B cell (primary cell): ENCODE data around the gene RING1. TPM values are rescaled to one million over a fixed set of nuclear protein-coding genes. Genes with fewer than 3 reads are reported as not detected.
A peak's percentile ranks its signal among the peaks of the same experiment; 100 is the strongest.

ENCODE experiments used
- ATAC-seq: fragments of 200-7000 bp; cut with Tn5 transposase; one replicate; pipeline ENCODE4 v1.10.0; 2021; ENCODE audit warnings: low read depth, mild to moderate bottlenecking, moderate number of reproducible peaks, moderate library complexity
- CTCF ChIA-PET: fragments of 350-600 bp; sonication (Branson Sonifier 250); formaldehyde crosslinking; loops from one replicate; lab custom pipeline; 2021; ENCODE audit warnings: antibody characterized with exemption, inconsistent platforms; lab: Charles Lee
- POLR2A ChIA-PET: fragments of 350-600 bp; sonication (Branson Sonifier 250); formaldehyde crosslinking; loops from one replicate; lab custom pipeline; 2021; ENCODE audit warnings: antibody characterized with exemption; lab: Charles Lee
- DNase-seq: peaks from one replicate; pipeline ENCODE4 v3.0.0; 2013
- H2AFZ ChIP-seq: 2 replicates; pipeline ENCODE4 v1.6.1; 2012; ENCODE audit warnings: mild to moderate bottlenecking, low read depth, low read length; ENCODE audit not compliant: insufficient read depth, poor library complexity, severe bottlenecking
- H3K27ac ChIP-seq, 2 donors: 1 replicate in 1 of 2; 2 replicates in 1 of 2; pipeline ENCODE4 v1.5.1; 2012 to 2013; ENCODE audit warnings: low read length in 2 of 2, mild to moderate bottlenecking in 2 of 2, moderate library complexity in 1 of 2
- H3K27me3 ChIP-seq, 4 experiments: fragments of 200-600 bp in 1 of 4; sonication (generic) in 1 of 4; replicated peaks in 1 of 4; 1 replicate in 2 of 4; 2 replicates in 2 of 4; pipeline versions ENCODE4 v1.6.1 to v1.7.0; 2013 to 2016; ENCODE audit warnings: low read length in 3 of 4, mild to moderate bottlenecking in 2 of 4, mixed read lengths in 1 of 4, moderate library complexity in 1 of 4; ENCODE audit not compliant: insufficient read depth in 4 of 4, control insufficient read depth in 3 of 4; ENCODE audit errors: control extremely low read depth in 1 of 4
- H3K36me3 ChIP-seq, 2 experiments: replicated peaks in 1 of 2; 1 replicate in 1 of 2; 2 replicates in 1 of 2; pipeline versions ENCODE4 v1.6.1 to v1.7.1; 2013; ENCODE audit warnings: low read length in 1 of 2; ENCODE audit not compliant: insufficient read depth in 2 of 2, control insufficient read depth in 1 of 2; ENCODE audit errors: control extremely low read depth in 1 of 2, extremely low read depth in 1 of 2
- H3K4me1 ChIP-seq, 2 donors: fragments of 200-600 bp in 1 of 2; sonication (generic) in 1 of 2; 1 replicate in 1 of 2; 2 replicates in 1 of 2; pipeline versions ENCODE4 v1.5.1 to v1.6.1; 2013 to 2017; ENCODE audit warnings: low read length in 2 of 2; ENCODE audit not compliant: control insufficient read depth in 2 of 2, insufficient read depth in 2 of 2
- H3K4me2 ChIP-seq: replicated peaks from 2 replicates; pipeline ENCODE3; 2012; ENCODE audit warnings: mild to moderate bottlenecking, low read depth, low read length; ENCODE audit not compliant: poor library complexity, severe bottlenecking
- H3K4me3 ChIP-seq, 5 experiments: fragments of 200-600 bp in 1 of 5; sonication (generic) in 1 of 5; 1 replicate in 3 of 5; 2 replicates in 2 of 5; pipeline versions ENCODE4 v1.5.1 to v1.7.0; 2011 to 2016; ENCODE audit warnings: low read length in 4 of 5, mild to moderate bottlenecking in 4 of 5, low read depth in 2 of 5, control low read depth in 1 of 5, moderate library complexity in 1 of 5; ENCODE audit not compliant: insufficient read depth in 1 of 5; ENCODE audit errors: control extremely low read depth in 1 of 5, extremely low read depth in 1 of 5
- H3K79me2 ChIP-seq: fragments of 200-600 bp; sonication (generic); one replicate; pipeline ENCODE4 v1.6.0; 2016; ENCODE audit warnings: low read length; ENCODE audit not compliant: control insufficient read depth, insufficient read depth
- H3K9ac ChIP-seq: fragments of 200-600 bp; sonication (generic); 2 replicates; pipeline ENCODE4 v1.6.1; 2017; ENCODE audit warnings: mild to moderate bottlenecking, low read length, moderate library complexity
- H3K9me3 ChIP-seq, 3 donors: one replicate each; pipeline versions ENCODE4 v1.6.1 to v1.7.1; 2013; ENCODE audit warnings: low read length in 2 of 3; ENCODE audit not compliant: control insufficient read depth in 2 of 3, insufficient read depth in 1 of 3; ENCODE audit errors: control extremely low read depth in 1 of 3
- H4K20me1 ChIP-seq: 2 replicates; pipeline ENCODE4 v1.6.0; 2012; ENCODE audit warnings: mild to moderate bottlenecking, low read length; ENCODE audit not compliant: insufficient read depth, control insufficient read depth, poor library complexity, severe bottlenecking
- H3K27ac Mint-ChIP-seq: one replicate; pipeline ENCODE4 v1.8.0; 2021; ENCODE audit warnings: mixed read lengths
- H3K27me3 Mint-ChIP-seq: one replicate; pipeline ENCODE4 v1.8.0; 2021; ENCODE audit warnings: mixed read lengths
- H3K4me1 Mint-ChIP-seq: one replicate; pipeline ENCODE4 v1.8.0; 2021; ENCODE audit warnings: mixed read lengths
- H3K4me3 Mint-ChIP-seq: one replicate; pipeline ENCODE4 v1.8.0; 2021; ENCODE audit warnings: mixed read lengths
- H3K9me3 Mint-ChIP-seq: one replicate; pipeline ENCODE4 v1.8.0; 2022; ENCODE audit warnings: mixed read lengths; ENCODE audit not compliant: insufficient read depth
- EZH2 ChIP-seq: IDR thresholded peaks from 2 replicates; pipeline ENCODE4 v1.6.1; 2012; ENCODE audit warnings: borderline replicate concordance, low read depth, mild to moderate bottlenecking, moderate library complexity, low read length; ENCODE audit not compliant: insufficient read depth, poor library complexity, severe bottlenecking
- WGBS: methylation state at CpG from one replicate; pipeline ENCODE4 v1.1.5; 2013; ENCODE audit warnings: missing lambda C conversion rate; ENCODE audit not compliant: insufficient coverage; 5-methylcytosine and 5-hydroxymethylcytosine counted together
- intact Hi-C: fragments of 100-400 bp; cut with micrococcal nuclease; formaldehyde crosslinking; loops from one replicate; pipeline ENCODE4 v1.10.0; 2022
- polyA plus RNA-seq: library from polyadenylated mRNA; depleted of rRNA; stranded (reverse); fragments of >200 nt; gene quantifications from 2 replicates; pipeline ENCODE4 v1.2.3, GENCODE V29; 2012
- total RNA-seq, 2 donors: library from RNA; stranded (reverse); fragments of 120-200 nt in 1 of 2; gene quantifications; 1 replicate in 1 of 2; 2 replicates in 1 of 2; pipeline versions ENCODE4 v1.2.3 to v1.2.4, GENCODE V29; 2013 to 2022
- TF ChIP-seq, protein P1 (sequence below): fragments of 200-600 bp; IDR thresholded peaks from one replicate; pipeline ENCODE4 v1.8.0; 2022; ENCODE audit warnings: antibody characterized with exemption, mild to moderate bottlenecking

The RING1 gene
- total and polyA plus RNA-seq, 2 donors (not counting 1 experiment from before 2014, with no cell fraction given) = 37.1 to 44.2 TPM

GRCh38 chr6:33190504-33191107 is 17.7 kb upstream of the RING1 start:
- H3K4me3 Mint-ChIP-seq = peak overlapping the region; percentile 8
- Histone ChIP-seq H3K4me1 (peaks cover 18 to 20% of the 10 kb centered on the region in 2 donors), H3K9ac (no peak overlapping the region), H3K79me2 (no peaks in the 10 kb centered on the region), H2AFZ (no peak overlapping the region), H3K4me2 (no peak overlapping the region), H3K9me3 (peaks cover 0 to 8% (median 0%) of the 10 kb centered on the region in 3 donors), H3K27me3 (peaks cover 0 to 58% (median 17%) of the 10 kb centered on the region in 4 experiments), H3K4me3 (no peak overlapping the region), H3K27ac (no peak overlapping the region), H3K36me3 (peaks cover 0 to 17% of the 10 kb centered on the region in 2 experiments), H4K20me1 (no peaks in the 10 kb centered on the region)
- intact Hi-C loops = no loop called here
- peaks cover 37% of the 10 kb centered on the region for H3K27me3 Mint-ChIP-seq
- H3K9me3 Mint-ChIP-seq = no peaks in the 10 kb centered on the region
- H3K27ac Mint-ChIP-seq = peak overlapping the region; percentile 53
- 83% methylated on average over 10 of the region's 11 CpGs for WGBS
- DNase-seq (no peak), ATAC-seq (no peak)
- POLR2A ChIA-PET = no interaction called here
- H3K4me1 Mint-ChIP-seq = peaks cover 24% of the 10 kb centered on the region
- TF ChIP-seq, protein P1, sequence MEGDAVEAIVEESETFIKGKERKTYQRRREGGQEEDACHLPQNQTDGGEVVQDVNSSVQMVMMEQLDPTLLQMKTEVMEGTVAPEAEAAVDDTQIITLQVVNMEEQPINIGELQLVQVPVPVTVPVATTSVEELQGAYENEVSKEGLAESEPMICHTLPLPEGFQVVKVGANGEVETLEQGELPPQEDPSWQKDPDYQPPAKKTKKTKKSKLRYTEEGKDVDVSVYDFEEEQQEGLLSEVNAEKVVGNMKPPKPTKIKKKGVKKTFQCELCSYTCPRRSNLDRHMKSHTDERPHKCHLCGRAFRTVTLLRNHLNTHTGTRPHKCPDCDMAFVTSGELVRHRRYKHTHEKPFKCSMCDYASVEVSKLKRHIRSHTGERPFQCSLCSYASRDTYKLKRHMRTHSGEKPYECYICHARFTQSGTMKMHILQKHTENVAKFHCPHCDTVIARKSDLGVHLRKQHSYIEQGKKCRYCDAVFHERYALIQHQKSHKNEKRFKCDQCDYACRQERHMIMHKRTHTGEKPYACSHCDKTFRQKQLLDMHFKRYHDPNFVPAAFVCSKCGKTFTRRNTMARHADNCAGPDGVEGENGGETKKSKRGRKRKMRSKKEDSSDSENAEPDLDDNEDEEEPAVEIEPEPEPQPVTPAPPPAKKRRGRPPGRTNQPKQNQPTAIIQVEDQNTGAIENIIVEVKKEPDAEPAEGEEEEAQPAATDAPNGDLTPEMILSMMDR = no peak
- no peak for TF ChIP-seq EZH2
- CTCF ChIA-PET = interaction anchor here (1.4 to 1.8 kb wide), 2 partner anchors 59 to 64 kb away, joined by 5 read pairs; no protein-coding TSS in a partner anchor
